HEK293 (cell line): Measurements from ENCODE around the gene TIGD3.

Experiments used
- CTCF ChIA-PET: fragments of 350-600 bp; formaldehyde crosslinking; extraction: SDS; loops from one replicate; lab custom pipeline; 2021; ENCODE audit warnings: antibody characterized with exemption; lab: Yijun Ruan, JAX
- POLR2A ChIA-PET: fragments of 300-600 bp; formaldehyde crosslinking; extraction: SDS; loops from one replicate; lab custom pipeline; 2020; ENCODE audit warnings: antibody characterized with exemption, inconsistent platforms; lab: Yijun Ruan, JAX
- H3K27ac ChIP-seq: fragments of 200-500 bp; sonication (Bioruptor generic); 2 replicates; pipeline ENCODE4 v1.5.1; 2014; ENCODE audit warnings: low read depth, low read length, control low read depth, inconsistent platforms; ENCODE audit errors: extremely low read depth
- H3K36me3 ChIP-seq, 2 experiments: fragments of 200-500 bp in 1 of 2; sonication (Bioruptor generic) in 1 of 2; 1 replicate in 1 of 2; 2 replicates in 1 of 2; pipeline ENCODE4 v1.5.1; 2014 to 2017; ENCODE audit warnings: inconsistent platforms in 2 of 2, low read length in 2 of 2; ENCODE audit not compliant: control insufficient read depth in 2 of 2, insufficient read depth in 1 of 2
- H3K4me1 ChIP-seq: fragments of 200-500 bp; sonication (Bioruptor generic); 2 replicates; pipeline ENCODE4 v1.5.1; 2014; ENCODE audit warnings: mild to moderate bottlenecking, low read length, inconsistent platforms; ENCODE audit not compliant: control insufficient read depth, insufficient read depth
- H3K4me3 ChIP-seq: 2 replicates; pipeline ENCODE4 v1.5.1; 2011; ENCODE audit warnings: low read depth, mild to moderate bottlenecking, control low read depth, low read length, moderate library complexity
- H3K9me3 ChIP-seq: fragments of 200-500 bp; sonication (Bioruptor generic); 2 replicates; pipeline ENCODE4 v1.5.1; 2014; ENCODE audit warnings: low read depth, low read length, inconsistent platforms; ENCODE audit not compliant: control insufficient read depth, insufficient read depth
- GFI1B ChIP-seq: fragments of 450-650 bp; formaldehyde crosslinking; IDR thresholded peaks from 2 replicates; pipeline ENCODE4 v1.5.1; 2016; ENCODE audit warnings: missing biosample characterization, missing genetic modification characterization
- GLI4 ChIP-seq: fragments of 450-650 bp; formaldehyde crosslinking; IDR thresholded peaks from 2 replicates; pipeline ENCODE4 v1.5.1; 2016; ENCODE audit warnings: missing biosample characterization, missing genetic modification characterization
- GLIS1 ChIP-seq: fragments of 450-650 bp; formaldehyde crosslinking; IDR thresholded peaks from 2 replicates; pipeline ENCODE4 v1.5.1; 2016; ENCODE audit warnings: missing biosample characterization, missing genetic modification characterization
- HOXC10 ChIP-seq: sonication (generic); formaldehyde crosslinking; IDR thresholded peaks from 2 replicates; pipeline ENCODE4 v1.8.1; 2023; ENCODE audit warnings: mild to moderate bottlenecking, missing genetic modification reagents
- KLF1 ChIP-seq: fragments of 450-650 bp; formaldehyde crosslinking; IDR thresholded peaks from 2 replicates; pipeline ENCODE4 v1.5.1; 2016; ENCODE audit warnings: missing biosample characterization, missing genetic modification characterization
- PRDM1 ChIP-seq: fragments of 450-650 bp; formaldehyde crosslinking; IDR thresholded peaks from 2 replicates; pipeline ENCODE4; 2016; ENCODE audit warnings: missing biosample characterization, missing genetic modification characterization
- SALL2 ChIP-seq: fragments of 450-650 bp; formaldehyde crosslinking; IDR thresholded peaks from 2 replicates; pipeline ENCODE4 v1.5.0; 2017; ENCODE audit warnings: missing biosample characterization, mild to moderate bottlenecking, missing genetic modification characterization, borderline replicate concordance
- SCRT1 ChIP-seq: fragments of 450-650 bp; formaldehyde crosslinking; IDR thresholded peaks from 2 replicates; pipeline ENCODE4 v1.5.1; 2016; ENCODE audit warnings: missing biosample characterization, missing genetic modification characterization, borderline replicate concordance
- SCRT2 ChIP-seq: fragments of 450-650 bp; formaldehyde crosslinking; IDR thresholded peaks from 2 replicates; pipeline ENCODE4 v1.5.1; 2016; ENCODE audit warnings: missing biosample characterization, missing genetic modification characterization
- ZFP3 ChIP-seq: fragments of 450-650 bp; formaldehyde crosslinking; IDR thresholded peaks from 2 replicates; pipeline ENCODE4 v1.5.1; 2016; ENCODE audit warnings: low read depth, missing biosample characterization, missing genetic modification characterization
- ZFP41 ChIP-seq: fragments of 450-650 bp; formaldehyde crosslinking; IDR thresholded peaks from 2 replicates; pipeline ENCODE4 v1.5.1; 2016; ENCODE audit warnings: missing biosample characterization, missing genetic modification characterization, borderline replicate concordance
- ZNF114 ChIP-seq: fragments of 450-650 bp; formaldehyde crosslinking; IDR thresholded peaks from 2 replicates; pipeline ENCODE4 v1.5.0; 2017; ENCODE audit warnings: missing biosample characterization, missing genetic modification characterization
- ZNF121 ChIP-seq: fragments of 450-650 bp; formaldehyde crosslinking; IDR thresholded peaks from 2 replicates; pipeline ENCODE4 v1.5.1; 2016; ENCODE audit warnings: missing biosample characterization, missing genetic modification characterization
- ZNF2 ChIP-seq: fragments of 450-650 bp; formaldehyde crosslinking; IDR thresholded peaks from 2 replicates; pipeline ENCODE4 v1.5.1; 2016; ENCODE audit warnings: missing biosample characterization, missing genetic modification characterization
- ZNF24 ChIP-seq: fragments of 450-650 bp; formaldehyde crosslinking; IDR thresholded peaks from 2 replicates; pipeline ENCODE4 v1.5.1; 2016; ENCODE audit warnings: missing biosample characterization, missing genetic modification characterization
- ZNF311 ChIP-seq: fragments of 450-650 bp; formaldehyde crosslinking; IDR thresholded peaks from 2 replicates; pipeline ENCODE4 v1.5.1; 2017; ENCODE audit warnings: missing biosample characterization, missing genetic modification characterization, borderline replicate concordance
- ZNF658 ChIP-seq: fragments of 450-650 bp; formaldehyde crosslinking; IDR thresholded peaks from 2 replicates; pipeline ENCODE4; 2016; ENCODE audit warnings: missing biosample characterization, missing genetic modification characterization
- ZSCAN30 ChIP-seq: fragments of 450-650 bp; IDR thresholded peaks from 2 replicates; pipeline ENCODE4 v1.5.1; 2018; ENCODE audit warnings: missing biosample characterization, mild to moderate bottlenecking, missing genetic modification characterization, moderate library complexity
- TF ChIP-seq, protein P1 (sequence below): fragments of 450-650 bp; formaldehyde crosslinking; IDR thresholded peaks from 2 replicates; pipeline ENCODE4 v1.5.1; 2016; ENCODE audit warnings: missing biosample characterization, missing genetic modification characterization
- TF ChIP-seq, protein P2 (sequence below): fragments of 450-650 bp; formaldehyde crosslinking; IDR thresholded peaks from 2 replicates; pipeline ENCODE4 v1.5.1; 2016; ENCODE audit warnings: missing biosample characterization, missing genetic modification characterization
- TF ChIP-seq, protein P3 (sequence below): fragments of 450-650 bp; formaldehyde crosslinking; IDR thresholded peaks from 2 replicates; pipeline ENCODE4 v1.5.1; 2016; ENCODE audit warnings: missing biosample characterization, missing genetic modification characterization
- TF ChIP-seq, protein P4 (sequence below): fragments of 450-650 bp; formaldehyde crosslinking; conservative IDR thresholded peaks from 2 replicates; pipeline ENCODE4 v1.5.1; 2016; ENCODE audit warnings: low read depth, missing biosample characterization, missing genetic modification characterization
- TF ChIP-seq, protein P5 (sequence below): fragments of 450-650 bp; formaldehyde crosslinking; IDR thresholded peaks from 2 replicates; pipeline ENCODE4 v1.5.1; 2017; ENCODE audit warnings: missing biosample characterization, mild to moderate bottlenecking, missing genetic modification characterization, moderate library complexity

TIGD3 gene

DNA sequence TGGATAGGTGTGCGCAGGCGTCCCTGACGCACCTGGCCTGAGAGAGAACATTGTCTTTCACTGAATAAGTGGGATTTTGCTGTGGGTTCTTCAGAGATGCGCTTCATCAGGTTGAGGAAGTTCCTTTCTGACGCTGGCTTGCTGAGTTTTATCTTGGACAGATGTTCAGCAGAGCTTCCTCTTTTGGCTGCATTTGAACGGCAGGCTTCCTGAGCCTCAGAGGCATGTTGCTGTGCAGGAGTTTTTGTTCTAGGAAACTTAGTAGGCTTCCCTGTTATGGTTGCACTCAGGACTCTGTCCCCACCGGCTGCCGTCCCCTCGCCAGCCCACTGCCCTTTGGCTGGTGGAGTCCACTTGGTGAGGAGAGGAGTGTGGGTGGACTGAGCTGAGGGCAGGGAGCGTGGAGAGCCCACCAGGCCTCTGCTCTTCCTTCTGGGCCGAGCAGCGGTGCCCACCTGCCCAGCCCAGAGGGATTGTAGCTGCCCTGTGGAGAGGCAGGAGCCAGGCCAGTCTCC lies 49.1 kb downstream of the TIGD3 start:
- Histone ChIP-seq H3K36me3 (peaks cover 5 to 47% of the 10 kb centered on the region in 2 experiments; a peak in 2 of 3 replicates), H3K4me3 (no peak overlapping the region), H3K9me3 (no peaks in the 10 kb centered on the region), H3K4me1 (no peaks in the 10 kb centered on the region), H3K27ac (no peak overlapping the region)
- POLR2A ChIA-PET: interaction anchor here (0.8 kb wide), 1 partner anchor 19 kb away, joined by 3 read pairs; the partner anchor contains the start of gene NEAT1
- CTCF ChIA-PET: interaction anchor here (0.6 to 2.5 kb wide), 3 partner anchors 12 to 251 kb away, joined by 3 to 10 read pairs (median 4); no protein-coding TSS in a partner anchor
- TF ChIP-seq ZFP41: no peak
- TF ChIP-seq ZNF658: no peak
- no peak for TF ChIP-seq SCRT1 (tag by site-specific recombination)
- no peak for TF ChIP-seq ZSCAN30 (tag by site-specific recombination)
- TF ChIP-seq, protein P1, sequence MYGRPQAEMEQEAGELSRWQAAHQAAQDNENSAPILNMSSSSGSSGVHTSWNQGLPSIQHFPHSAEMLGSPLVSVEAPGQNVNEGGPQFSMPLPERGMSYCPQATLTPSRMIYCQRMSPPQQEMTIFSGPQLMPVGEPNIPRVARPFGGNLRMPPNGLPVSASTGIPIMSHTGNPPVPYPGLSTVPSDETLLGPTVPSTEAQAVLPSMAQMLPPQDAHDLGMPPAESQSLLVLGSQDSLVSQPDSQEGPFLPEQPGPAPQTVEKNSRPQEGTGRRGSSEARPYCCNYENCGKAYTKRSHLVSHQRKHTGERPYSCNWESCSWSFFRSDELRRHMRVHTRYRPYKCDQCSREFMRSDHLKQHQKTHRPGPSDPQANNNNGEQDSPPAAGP (tag by site-specific recombination): no peak
- TF ChIP-seq, protein P2, sequence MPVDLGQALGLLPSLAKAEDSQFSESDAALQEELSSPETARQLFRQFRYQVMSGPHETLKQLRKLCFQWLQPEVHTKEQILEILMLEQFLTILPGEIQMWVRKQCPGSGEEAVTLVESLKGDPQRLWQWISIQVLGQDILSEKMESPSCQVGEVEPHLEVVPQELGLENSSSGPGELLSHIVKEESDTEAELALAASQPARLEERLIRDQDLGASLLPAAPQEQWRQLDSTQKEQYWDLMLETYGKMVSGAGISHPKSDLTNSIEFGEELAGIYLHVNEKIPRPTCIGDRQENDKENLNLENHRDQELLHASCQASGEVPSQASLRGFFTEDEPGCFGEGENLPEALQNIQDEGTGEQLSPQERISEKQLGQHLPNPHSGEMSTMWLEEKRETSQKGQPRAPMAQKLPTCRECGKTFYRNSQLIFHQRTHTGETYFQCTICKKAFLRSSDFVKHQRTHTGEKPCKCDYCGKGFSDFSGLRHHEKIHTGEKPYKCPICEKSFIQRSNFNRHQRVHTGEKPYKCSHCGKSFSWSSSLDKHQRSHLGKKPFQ (tag by site-specific recombination): no peak
- no peak for TF ChIP-seq ZFP3 (tag by site-specific recombination)
- TF ChIP-seq GFI1B (tag by site-specific recombination): no peak
- no peak for TF ChIP-seq PRDM1
- TF ChIP-seq ZNF311 (tag by site-specific recombination): no peak
- TF ChIP-seq, protein P3, sequence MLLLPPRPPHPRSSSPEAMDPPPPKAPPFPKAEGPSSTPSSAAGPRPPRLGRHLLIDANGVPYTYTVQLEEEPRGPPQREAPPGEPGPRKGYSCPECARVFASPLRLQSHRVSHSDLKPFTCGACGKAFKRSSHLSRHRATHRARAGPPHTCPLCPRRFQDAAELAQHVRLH (tag by site-specific recombination): no peak
- no peak for TF ChIP-seq ZNF121 (tag by site-specific recombination)
- TF ChIP-seq ZNF2 (tag by site-specific recombination): no peak
- no peak for TF ChIP-seq SALL2 (tag by site-specific recombination)
- no peak for TF ChIP-seq GLI4
- no peak for TF ChIP-seq GLIS1 (tag by site-specific recombination)
- no peak for TF ChIP-seq ZNF114 (tag by site-specific recombination)
- TF ChIP-seq, protein P4, sequence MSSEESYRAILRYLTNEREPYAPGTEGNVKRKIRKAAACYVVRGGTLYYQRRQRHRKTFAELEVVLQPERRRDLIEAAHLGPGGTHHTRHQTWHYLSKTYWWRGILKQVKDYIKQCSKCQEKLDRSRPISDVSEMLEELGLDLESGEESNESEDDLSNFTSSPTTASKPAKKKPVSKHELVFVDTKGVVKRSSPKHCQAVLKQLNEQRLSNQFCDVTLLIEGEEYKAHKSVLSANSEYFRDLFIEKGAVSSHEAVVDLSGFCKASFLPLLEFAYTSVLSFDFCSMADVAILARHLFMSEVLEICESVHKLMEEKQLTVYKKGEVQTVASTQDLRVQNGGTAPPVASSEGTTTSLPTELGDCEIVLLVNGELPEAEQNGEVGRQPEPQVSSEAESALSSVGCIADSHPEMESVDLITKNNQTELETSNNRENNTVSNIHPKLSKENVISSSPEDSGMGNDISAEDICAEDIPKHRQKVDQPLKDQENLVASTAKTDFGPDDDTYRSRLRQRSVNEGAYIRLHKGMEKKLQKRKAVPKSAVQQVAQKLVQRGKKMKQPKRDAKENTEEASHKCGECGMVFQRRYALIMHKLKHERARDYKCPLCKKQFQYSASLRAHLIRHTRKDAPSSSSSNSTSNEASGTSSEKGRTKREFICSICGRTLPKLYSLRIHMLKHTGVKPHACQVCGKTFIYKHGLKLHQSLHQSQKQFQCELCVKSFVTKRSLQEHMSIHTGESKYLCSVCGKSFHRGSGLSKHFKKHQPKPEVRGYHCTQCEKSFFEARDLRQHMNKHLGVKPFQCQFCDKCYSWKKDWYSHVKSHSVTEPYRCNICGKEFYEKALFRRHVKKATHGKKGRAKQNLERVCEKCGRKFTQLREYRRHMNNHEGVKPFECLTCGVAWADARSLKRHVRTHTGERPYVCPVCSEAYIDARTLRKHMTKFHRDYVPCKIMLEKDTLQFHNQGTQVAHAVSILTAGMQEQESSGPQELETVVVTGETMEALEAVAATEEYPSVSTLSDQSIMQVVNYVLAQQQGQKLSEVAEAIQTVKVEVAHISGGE (tag by site-specific recombination): no peak

DNA sequence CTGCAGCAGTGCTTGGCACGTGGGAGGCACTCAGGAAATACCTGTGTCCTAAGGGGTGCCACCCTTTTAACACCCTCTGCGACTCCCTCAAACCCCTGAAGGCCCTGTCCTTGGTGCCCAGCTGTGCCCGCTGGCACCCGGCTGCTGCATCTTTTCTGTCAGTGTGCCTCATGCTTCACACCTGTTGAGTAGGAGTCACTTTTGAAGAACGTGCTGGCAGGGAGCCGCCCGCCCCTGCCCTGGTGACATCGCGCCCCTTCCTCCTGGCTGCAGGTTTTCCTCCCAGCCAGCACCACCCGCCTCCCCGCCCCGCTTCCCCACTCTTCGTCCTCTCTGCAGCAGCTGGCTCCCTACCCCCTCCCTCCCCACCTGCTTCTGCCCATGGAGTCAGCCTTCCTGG lies 49.7 kb downstream of the TIGD3 start:
- Histone ChIP-seq H3K4me3 (no peak overlapping the region), H3K4me1 (no peaks in the 10 kb centered on the region), H3K27ac (no peak overlapping the region), H3K9me3 (no peaks in the 10 kb centered on the region), H3K36me3 (peaks cover 5 to 51% of the 10 kb centered on the region in 2 experiments; a peak in 2 of 3 replicates)
- TF ChIP-seq, protein P5, sequence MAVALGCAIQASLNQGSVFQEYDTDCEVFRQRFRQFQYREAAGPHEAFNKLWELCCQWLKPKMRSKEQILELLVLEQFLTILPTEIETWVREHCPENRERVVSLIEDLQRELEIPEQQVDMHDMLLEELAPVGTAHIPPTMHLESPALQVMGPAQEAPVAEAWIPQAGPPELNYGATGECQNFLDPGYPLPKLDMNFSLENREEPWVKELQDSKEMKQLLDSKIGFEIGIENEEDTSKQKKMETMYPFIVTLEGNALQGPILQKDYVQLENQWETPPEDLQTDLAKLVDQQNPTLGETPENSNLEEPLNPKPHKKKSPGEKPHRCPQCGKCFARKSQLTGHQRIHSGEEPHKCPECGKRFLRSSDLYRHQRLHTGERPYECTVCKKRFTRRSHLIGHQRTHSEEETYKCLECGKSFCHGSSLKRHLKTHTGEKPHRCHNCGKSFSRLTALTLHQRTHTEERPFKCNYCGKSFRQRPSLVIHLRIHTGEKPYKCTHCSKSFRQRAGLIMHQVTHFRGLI (tag by site-specific recombination): no peak
- TF ChIP-seq ZNF24 (tag by site-specific recombination): no peak
- peak; percentile 87 for TF ChIP-seq KLF1 (tag by site-specific recombination)
- peak; percentile 79 for TF ChIP-seq SCRT2
- TF ChIP-seq SCRT1 (tag by site-specific recombination): 0 out of 2 replicates have a peak, but pooled peaks have one; percentile 40
- TF ChIP-seq, protein P1 (tag by site-specific recombination): 0 out of 2 replicates have a peak, but pooled peaks have one; percentile 22
- TF ChIP-seq HOXC10 (CRISPR knock-in tag): no peak
- ChIA-PET CTCF (interaction anchor here (0.6 to 2.5 kb wide), 2 partner anchors 12 to 252 kb away, joined by 4 to 10 read pairs; no protein-coding TSS in a partner anchor), POLR2A (interaction anchor here (0.8 kb wide), 1 partner anchor 18 kb away, joined by 3 read pairs; the partner anchor contains the start of gene NEAT1)
